ENCODE measurements around the gene SAT2.

DNA sequence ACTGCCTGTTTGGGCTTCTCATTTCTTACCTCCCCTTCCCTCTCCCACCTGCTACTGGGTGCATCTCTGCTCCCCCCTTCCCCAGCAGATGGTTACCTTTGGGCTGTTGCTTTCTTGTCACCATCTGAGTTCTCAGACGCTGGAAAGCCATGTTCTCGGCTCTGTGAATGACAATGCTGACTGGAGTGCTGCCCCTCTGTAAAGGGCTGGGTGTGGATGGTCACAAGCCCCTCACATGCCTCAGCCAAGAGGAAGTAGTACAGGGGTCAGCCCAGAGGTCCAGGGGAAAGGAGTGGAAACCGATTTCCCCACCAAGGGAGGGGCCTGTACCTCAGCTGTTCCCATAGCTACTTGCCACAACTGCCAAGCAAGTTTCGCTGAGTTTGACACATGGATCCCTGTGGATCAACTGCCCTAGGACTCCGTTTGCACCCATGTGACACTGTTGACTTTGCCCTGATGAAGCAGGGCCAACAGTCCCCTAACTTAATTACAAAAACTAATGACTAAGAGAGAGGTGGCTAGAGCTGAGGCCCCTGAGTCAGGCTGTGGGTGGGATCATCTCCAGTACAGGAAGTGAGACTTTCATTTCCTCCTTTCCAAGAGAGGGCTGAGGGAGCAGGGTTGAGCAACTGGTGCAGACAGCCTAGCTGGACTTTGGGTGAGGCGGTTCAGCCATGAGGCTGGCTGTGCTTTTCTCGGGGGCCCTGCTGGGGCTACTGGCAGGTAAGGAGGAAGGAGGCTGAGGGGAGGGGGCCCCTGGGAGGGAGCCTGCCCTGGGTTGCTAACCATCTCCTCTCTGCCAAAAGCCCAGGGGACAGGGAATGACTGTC, 48.4 kb downstream of the SAT2 start, which contains the start of gene CD68:
- TF ChIP-seq, protein P1, sequence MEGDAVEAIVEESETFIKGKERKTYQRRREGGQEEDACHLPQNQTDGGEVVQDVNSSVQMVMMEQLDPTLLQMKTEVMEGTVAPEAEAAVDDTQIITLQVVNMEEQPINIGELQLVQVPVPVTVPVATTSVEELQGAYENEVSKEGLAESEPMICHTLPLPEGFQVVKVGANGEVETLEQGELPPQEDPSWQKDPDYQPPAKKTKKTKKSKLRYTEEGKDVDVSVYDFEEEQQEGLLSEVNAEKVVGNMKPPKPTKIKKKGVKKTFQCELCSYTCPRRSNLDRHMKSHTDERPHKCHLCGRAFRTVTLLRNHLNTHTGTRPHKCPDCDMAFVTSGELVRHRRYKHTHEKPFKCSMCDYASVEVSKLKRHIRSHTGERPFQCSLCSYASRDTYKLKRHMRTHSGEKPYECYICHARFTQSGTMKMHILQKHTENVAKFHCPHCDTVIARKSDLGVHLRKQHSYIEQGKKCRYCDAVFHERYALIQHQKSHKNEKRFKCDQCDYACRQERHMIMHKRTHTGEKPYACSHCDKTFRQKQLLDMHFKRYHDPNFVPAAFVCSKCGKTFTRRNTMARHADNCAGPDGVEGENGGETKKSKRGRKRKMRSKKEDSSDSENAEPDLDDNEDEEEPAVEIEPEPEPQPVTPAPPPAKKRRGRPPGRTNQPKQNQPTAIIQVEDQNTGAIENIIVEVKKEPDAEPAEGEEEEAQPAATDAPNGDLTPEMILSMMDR (IDR thresholded peaks at IDR 0.05): no peak
- peak in 2 of 3 donors; percentile 67 to 76 for TF ChIP-seq POLR2A (IDR thresholded peaks at IDR 0.05)
